Suppressor macrophage (primary cell): ENCODE data around the gene CUEDC2.

Experiments used
- DNase-seq, 4 experiments: peaks; one replicate each; pipeline ENCODE4 v3.0.0-alpha.2; 2020 to 2022

Gene CUEDC2

DNA sequence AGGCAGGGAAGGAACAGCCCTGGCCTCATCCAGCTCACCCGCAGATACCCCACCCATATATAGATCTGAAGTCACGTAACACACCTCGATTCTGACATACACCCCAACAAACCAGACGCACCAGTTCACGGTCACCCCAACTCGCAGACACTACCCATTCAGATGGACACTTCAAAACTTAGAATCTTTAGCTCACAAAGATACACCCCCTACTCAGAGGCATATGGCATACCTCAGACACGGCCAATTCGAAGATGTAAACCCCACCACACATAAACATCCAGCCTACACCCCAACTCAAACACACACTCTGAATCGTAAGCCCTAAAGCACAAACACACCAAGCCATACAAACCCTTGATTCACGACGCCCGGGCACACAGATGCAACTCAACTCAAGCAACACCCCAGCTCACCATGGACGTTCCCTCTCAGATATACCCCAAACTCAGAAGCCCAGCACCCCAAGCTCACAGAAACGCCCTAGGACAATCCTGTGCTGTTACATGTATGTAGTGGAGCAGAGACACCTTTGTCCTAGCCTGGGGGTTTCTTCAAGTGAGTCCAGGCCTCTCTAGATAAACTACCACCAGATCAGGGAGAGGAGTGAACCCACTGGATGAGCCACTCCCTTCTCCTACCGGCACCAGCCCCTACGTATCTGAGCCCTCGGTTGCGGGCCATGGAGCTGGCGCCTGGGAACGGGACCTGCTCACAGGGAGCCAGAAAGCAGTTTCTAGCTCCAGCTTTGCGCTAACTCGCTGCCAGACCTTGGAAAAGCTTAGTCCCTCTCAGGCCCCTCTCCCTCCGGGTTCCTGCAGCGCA lies 22.6 kb downstream of the CUEDC2 start:
- DNase-seq: no peak

GRCh38 chr10:102408728-102409603 lies 23.4 kb downstream of the CUEDC2 start:
- peak in 3 of 4 experiments; percentile 44 to 72 (median 64) for DNase-seq

DNA sequence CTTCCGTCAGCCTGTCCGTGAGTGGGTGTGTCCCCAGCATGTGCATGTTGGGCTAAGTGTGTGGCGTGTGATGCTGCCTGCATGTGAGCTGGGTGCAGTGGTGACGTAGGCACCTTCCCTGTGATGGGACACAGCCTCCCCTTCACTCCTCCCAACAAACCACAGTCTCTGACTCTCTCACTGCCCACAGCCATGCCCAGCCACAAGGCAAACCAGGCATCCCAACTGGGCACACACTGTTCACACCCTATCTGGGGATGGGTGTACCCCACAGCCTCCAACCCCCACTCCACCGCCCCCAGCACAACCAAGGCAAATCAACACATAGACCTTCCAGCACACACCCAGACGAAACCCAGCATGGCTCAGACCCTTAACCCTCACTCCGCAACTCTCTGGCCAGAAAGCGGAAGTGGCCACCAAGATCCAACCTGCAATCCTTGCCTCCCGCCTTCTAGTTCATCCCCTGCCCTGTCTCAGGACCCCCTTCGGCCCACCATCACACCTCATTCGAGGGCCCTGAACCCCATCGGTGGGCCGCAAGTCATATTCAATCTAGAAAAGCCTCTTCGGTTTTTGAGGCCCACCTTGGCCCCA lies 24.1 kb downstream of the CUEDC2 start:
- DNase-seq: peak in 1 of 4 experiments; percentile 21

- peak in 3 of 4 experiments; percentile 39 to 61 (median 52) for DNase-seq
Measured at GRCh38 chr10:102407425-102408130, 24.8 kb downstream of the CUEDC2 start.

- peak in 2 of 4 experiments; percentile 29 to 36 for DNase-seq
Measured at GRCh38 chr10:102406815-102407214, 25.6 kb downstream of the CUEDC2 start.

GRCh38 chr10:102405632-102406031 lies 26.7 kb downstream of the CUEDC2 start:
- no peak for DNase-seq

GRCh38 chr10:102405108-102405571 lies 27.2 kb downstream of the CUEDC2 start:
- no peak for DNase-seq

GRCh38 chr10:102404361-102405107 lies 27.8 kb downstream of the CUEDC2 start:
- DNase-seq: no peak

DNA sequence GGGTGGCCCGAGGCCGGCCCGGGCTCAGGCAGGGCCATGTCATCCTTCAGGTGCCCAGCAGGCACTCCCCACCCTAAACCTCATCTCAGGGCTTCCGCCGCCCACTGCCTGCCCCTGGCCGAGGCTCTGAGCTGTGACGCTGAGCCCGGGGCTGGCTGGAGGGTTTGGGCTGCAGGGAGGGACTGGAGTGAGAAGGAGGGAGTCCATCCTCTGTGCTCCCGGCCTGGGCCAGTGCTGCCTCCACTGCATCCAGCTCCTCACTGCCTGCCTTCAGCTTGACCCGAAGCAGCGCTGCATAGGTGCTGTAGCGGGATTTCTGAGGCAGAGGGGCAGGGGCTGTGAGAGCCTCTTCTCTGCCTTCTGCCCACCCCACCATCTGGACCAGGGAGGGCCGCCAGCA lies 29.3 kb downstream of the CUEDC2 start:
- no peak for DNase-seq

GRCh38 chr10:102402512-102402896 lies 29.9 kb downstream of the CUEDC2 start:
- DNase-seq: no peak

- DNase-seq: no peak
Measured at GRCh38 chr10:102401735-102402511, 30.5 kb downstream of the CUEDC2 start.

DNA sequence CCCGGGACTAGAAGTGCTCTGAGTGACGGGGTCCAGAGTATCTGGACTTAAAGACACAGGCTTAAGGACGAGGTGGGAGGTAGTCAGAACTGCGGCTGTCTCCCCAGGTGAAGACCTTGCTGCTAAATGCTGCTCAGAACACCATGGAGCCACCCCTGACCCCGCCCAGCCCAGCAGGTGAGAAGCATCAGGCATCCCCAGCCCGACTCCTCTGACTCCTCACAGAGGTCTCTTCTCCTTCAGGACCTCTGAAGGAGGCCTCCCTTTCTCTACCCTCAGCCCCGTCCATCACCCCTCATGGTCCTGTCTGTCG lies 31.1 kb downstream of the CUEDC2 start:
- DNase-seq: no peak

DNA sequence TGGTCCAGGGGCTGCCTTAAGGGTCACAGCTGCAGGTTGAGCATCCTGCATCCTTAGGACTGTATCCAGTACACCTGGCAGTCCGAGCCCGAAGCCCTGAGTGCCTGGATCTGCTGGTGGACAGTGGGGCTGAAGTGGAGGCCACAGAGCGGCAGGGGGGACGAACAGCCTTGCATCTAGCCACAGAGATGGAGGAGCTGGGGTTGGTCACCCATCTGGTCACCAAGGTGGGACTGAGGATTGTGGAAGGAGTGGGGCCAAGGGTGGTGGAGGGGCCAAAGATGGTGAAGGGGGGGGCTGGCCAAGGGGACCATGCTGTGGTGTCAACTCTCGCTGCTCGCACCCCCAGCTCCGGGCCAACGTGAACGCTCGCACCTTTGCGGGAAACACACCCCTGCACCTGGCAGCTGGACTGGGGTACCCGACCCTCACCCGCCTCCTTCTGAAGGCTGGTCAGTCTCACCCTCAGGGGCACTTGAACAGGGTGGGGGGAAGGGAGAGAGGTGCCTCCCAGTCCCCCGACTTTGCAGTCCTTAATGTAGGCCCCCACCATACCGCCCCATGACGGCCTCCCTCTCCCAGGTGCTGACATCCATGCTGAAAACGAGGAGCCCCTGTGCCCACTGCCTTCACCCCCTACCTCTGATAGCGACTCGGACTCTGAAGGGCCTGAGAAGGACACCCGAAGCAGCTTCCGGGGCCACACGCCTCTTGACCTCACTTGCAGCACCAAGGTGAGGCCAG lies 31.6 kb downstream of the CUEDC2 start:
- DNase-seq: no peak

GRCh38 chr10:102400076-102400475 lies 32.3 kb downstream of the CUEDC2 start:
- DNase-seq: no peak

GRCh38 chr10:102399217-102400021 lies 33.0 kb downstream of the CUEDC2 start:
- DNase-seq: peak; percentile 92 to 96 (median 94)

- no peak for DNase-seq
Measured at GRCh38 chr10:102398172-102399020, 34.0 kb downstream of the CUEDC2 start.

GRCh38 chr10:102397222-102398171 lies 34.9 kb downstream of the CUEDC2 start:
- no peak for DNase-seq
